Activated CD4-positive, CD25-positive, alpha-beta regulatory T cell treated with anti-CD3 and anti-CD28 coated beads, Interleukin-2, amount 50 U/mL, for 72 hours (primary cell): ENCODE results near the gene LYL1.
"Not testable (repeated sequence)": the region's sequence is repeated elsewhere in the genome, so short reads cannot be mapped to it uniquely, and the experiment has no call there.

Experiments used
- DNase-seq: peaks from one replicate; pipeline ENCODE4 v3.0.0; 2021

Gene LYL1

GRCh38 chr19:13102666-13103580, at the start of gene LYL1:
Gene LYL1 (minus strand): TSS chr19:13102858. CDS start chr19:13101171, 1,687 bp downstream.
- peak; percentile 58 for DNase-seq

- peak; percentile 93 for DNase-seq
Observed at GRCh38 chr19:13151605-13152355, 49.1 kb upstream of the LYL1 start.

GRCh38 chr19:13150931-13151604, 48.4 kb upstream of the LYL1 start:
- peak; percentile 47 for DNase-seq

- peak; percentile 89 for DNase-seq
Observed at GRCh38 chr19:13150187-13150930, 47.7 kb upstream of the LYL1 start, which contains the start of the genes IER2 and STX10. Gene IER2 (plus strand): TSS chr19:13150411. CDS start chr19:13153187, 2,776 bp downstream. Gene STX10 (minus strand): TSS chr19:13150375. CDS start chr19:13150173, 202 bp downstream.

GRCh38 chr19:13149628-13150186, 47.0 kb upstream of the LYL1 start:
- peak; percentile 57 for DNase-seq

GRCh38 chr19:13149173-13149627, 46.5 kb upstream of the LYL1 start:
- DNase-seq: not testable (repeated sequence)

DNA sequence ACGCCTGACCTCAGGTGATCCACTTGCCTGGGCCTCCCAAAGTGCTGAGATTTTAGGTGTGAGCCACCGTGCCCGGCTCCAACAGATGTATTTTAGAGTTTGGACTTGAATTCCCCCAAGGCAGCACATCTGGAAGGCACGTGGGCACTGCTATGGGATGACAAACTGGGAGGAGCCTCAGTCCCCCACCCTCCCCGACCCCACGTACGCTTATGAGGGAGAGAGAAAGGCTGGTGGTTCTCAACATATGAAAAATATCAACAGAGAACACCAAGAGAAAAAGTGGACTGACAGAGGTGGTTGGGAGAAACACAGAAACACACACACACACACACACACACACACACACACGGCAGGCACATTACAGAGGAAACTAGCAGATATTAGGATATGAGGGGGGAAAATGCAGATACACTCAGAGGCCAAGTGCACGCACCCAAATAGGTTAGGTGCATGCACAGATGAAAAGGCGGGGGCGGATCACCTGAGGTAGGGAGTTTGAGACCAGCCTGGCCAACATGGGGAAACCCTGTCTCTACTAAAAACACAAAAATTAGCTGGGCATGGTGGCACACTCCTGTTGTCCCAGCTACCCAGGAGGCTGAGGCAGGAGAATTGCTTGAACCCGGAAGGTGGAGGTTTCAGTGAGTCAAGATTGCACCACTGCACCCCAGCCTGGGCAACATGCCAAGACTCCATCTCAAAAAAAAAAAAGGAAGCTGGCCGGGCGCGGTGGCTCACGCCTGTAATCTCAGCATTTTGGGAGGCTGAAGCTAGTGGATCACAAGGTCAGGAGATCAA, 44.3 kb upstream of the LYL1 start:
- no peak for DNase-seq

GRCh38 chr19:13139633-13140311, 37.1 kb upstream of the LYL1 start:
- DNase-seq: no peak

DNA sequence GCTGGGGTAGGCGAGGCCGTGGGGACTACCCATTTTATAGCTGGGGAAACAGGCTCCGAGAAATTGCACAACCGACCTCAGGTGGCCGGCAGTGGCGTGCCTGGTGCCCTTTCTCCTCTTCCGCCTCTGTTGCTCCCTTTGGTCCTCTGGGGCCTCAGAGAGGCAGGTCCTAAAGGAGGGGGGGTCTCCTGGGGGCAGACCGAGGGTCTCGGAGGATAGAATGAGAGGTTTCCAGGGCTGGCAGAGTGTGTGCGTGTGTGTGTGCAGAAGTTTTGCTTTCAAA, 36.2 kb upstream of the LYL1 start:
- DNase-seq: no peak

DNA sequence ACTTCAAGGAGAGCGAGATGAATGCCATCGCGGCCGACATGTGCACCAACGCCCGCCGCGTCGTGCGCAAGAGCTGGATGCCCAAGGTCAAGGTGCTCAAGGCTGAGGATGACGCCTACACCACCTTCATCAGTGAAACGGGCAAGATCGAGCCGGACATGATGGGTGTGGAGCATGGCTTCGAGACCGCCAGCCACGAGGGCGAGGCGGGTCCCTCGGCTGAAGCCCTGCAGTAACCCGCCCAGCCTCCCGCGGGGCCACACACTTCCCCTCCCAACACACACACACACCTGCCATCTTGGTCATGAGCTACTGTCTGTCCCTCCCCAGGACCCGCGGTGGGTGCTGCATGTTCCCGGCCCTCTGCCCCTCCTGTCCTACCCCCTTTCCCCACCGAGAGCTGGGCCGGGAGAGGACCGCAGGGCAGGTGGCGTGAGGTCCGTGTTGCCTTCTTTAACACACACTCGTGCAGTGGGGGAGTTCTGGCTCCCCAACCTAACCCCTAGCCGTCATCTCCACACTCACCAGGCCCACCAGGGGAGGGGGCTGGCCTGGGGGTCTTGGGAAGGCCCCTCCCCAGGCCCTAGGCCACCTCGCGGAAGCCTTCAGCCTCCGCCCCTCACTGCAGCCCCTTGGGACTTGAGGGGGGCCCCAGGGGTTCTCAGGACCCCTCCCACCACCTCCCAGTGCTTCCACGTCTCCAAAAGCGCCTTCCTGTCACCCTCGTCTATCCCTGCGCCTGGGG, 35.7 kb upstream of the LYL1 start:
- no peak for DNase-seq

- no peak for DNase-seq
Observed at GRCh38 chr19:13137290-13137794, 34.7 kb upstream of the LYL1 start.

DNA sequence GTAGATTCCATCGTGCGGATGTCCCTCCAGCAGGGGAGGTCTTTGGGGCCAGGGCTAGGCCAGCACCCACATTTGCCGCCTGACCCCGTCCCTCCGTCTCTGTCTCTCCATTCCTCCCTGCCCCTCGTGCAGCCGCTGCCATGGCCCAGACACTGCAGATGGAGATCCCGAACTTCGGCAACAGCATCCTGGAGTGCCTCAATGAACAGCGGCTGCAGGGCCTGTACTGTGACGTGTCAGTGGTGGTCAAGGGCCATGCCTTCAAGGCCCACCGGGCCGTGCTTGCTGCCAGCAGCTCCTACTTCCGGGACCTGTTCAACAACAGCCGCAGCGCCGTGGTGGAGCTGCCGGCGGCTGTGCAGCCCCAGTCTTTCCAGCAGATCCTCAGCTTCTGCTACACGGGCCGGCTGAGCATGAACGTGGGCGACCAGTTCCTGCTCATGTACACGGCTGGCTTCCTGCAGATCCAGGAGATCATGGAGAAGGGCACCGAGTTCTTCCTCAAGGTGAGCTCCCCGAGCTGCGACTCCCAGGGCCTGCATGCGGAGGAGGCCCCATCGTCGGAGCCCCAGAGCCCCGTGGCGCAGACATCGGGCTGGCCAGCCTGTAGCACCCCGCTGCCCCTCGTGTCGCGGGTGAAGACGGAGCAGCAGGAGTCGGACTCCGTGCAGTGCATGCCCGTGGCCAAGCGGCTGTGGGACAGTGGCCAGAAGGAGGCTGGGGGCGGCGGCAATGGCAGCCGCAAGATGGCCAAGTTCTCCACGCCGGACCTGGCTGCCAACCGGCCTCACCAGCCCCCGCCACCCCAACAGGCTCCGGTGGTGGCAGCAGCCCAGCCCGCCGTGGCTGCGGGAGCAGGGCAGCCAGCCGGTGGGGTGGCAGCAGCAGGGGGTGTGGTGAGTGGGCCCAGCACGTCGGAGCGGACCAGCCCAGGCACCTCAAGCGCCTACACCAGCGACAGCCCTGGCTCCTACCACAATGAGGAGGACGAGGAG, 32.7 kb upstream of the LYL1 start:
- no peak for DNase-seq

DNA sequence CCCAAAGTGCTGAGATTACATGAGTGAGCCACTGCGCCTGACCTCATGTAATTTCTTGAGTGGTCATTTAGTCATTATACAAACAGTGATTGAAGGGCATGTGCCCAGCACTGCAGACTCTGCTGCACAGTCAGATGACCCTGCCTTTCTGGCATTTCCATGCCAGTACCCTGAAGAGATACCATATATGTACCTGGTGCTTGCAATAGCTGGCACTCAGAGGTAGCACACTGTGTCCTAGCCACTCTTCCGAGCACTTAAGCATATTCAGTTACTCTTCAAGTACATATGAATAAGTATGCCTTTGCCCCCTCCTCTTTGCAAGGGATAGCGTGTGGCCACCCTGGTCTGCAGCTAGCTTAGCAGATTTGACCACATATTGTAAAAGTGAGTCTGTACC, 32.0 kb upstream of the LYL1 start:
- no peak for DNase-seq

DNA sequence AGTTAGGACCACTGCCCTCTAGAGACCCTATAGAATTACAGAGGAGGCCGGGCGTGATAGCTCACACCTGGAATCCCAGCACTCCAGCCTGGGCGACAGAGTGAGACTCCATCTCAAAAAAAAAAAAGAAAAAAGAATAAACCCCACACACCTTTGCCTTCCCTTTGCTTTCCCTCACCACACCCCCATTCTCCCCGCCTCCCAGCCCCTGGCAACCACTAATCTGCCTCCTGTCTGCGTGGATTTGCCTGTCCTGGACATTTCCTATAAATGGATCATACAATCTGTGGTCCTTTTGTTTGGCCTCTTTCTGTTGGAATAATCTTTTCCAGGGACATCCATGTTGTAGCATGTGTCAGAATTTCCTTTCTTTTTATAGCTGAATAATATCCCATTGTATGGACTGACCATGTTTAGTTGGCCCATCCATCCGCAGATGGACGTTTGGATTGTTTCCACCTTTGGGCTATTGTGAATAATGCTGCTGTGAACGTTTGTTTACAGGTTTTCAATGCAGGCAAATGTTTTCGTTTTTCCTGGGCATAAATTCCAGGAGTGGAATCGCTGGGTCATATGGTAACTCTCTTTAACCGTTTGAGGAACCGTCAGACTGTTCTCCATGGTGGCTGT, 30.7 kb upstream of the LYL1 start:
- DNase-seq: no peak

DNA sequence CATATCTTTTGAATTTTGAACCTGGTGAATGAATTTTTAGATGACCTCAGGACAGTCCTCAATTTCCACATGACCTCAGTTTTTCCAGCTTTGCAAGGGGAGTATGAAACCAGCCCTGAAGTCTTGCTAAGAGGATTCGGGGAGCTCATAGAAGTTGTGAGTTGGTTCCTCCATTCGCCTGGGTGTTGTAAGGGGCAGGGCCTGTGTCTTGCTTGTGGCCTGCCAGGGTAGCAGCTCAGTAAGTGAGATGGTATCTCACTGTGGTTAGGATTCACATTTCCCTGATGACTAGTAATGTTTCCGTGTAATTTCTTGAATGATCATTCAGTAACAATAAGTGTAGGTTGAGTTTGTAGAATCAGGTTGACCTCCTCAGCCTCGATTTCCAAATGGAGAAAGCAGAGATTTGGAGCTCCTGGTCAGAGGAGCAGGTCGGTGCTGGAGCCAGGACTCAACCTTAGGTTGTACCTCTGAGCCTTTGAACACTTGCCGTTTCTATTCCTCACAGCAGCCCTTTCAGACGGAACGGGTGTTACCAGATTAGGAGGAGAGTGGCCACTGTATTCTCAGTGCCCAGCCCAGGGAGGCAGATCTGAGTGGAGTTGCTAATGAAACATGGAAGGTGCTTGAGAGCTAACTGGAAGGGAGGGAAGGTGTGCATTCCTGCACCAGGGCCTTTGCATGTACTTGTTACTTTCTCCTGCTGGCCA, 30.0 kb upstream of the LYL1 start:
- DNase-seq: peak; percentile 49

GRCh38 chr19:13130886-13131490, 28.3 kb upstream of the LYL1 start:
- DNase-seq: no peak

DNA sequence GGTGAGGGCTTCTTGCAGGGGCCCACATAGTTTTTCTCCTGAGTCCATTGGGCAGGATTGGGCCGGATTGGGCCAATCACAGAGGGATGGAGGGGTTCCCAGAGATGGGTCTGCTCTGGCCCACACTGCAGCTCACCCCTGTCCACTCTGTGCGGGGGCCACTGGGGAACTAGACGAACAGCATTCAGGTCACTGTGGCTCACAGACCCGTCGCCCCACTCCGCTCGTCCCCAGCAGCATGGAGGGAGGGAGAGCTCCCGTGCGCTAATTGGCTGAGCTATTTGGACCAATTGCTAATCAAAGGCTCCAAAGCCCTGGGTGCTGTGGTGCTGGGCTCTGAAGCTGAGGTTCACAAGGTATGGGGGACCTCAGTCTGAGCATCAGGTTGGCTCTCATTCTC, 26.7 kb upstream of the LYL1 start:
- DNase-seq: no peak
